Measurements from ENCODE around the gene CLCA2.

DNA sequence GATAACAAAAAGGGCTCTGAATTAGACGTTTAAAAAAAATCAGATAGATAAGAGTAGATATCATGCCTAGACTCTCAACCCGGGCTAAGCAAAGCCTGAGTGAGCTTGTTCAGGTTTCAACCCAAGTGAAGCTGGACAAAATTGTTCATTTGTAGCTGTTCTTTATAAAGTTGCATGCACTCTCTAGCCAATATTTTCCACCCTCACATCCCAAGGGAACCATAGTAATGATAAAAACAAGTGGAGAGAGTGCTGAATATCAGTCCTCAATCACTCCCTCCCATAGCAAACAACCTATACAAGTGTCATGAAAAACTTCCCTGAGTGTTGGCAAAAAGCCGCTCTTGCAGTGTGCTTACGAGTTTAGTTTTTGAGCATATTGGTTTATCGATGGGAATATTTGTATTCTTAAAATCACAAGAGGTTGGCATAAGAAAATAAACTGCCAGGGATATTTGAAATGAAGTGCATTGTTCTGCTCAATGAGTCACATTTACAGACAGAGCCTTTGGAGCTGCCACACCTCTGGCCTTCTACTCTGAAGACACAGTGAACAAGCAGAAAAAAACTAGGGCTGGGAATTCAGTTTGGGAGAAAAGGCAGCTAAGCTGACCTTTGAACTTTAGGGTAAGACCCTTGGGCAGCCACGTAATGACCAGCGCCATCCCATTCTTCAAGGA is 2.2 kb upstream of the CLCA2 start:
- TF ChIP-seq, protein P1, sequence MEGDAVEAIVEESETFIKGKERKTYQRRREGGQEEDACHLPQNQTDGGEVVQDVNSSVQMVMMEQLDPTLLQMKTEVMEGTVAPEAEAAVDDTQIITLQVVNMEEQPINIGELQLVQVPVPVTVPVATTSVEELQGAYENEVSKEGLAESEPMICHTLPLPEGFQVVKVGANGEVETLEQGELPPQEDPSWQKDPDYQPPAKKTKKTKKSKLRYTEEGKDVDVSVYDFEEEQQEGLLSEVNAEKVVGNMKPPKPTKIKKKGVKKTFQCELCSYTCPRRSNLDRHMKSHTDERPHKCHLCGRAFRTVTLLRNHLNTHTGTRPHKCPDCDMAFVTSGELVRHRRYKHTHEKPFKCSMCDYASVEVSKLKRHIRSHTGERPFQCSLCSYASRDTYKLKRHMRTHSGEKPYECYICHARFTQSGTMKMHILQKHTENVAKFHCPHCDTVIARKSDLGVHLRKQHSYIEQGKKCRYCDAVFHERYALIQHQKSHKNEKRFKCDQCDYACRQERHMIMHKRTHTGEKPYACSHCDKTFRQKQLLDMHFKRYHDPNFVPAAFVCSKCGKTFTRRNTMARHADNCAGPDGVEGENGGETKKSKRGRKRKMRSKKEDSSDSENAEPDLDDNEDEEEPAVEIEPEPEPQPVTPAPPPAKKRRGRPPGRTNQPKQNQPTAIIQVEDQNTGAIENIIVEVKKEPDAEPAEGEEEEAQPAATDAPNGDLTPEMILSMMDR (IDR thresholded peaks at IDR 0.05), result no peak
- no peak for TF ChIP-seq POLR2A (IDR thresholded peaks at IDR 0.05)

Measured in Peyer's patch (tissue), 4 donors.